GM20431 (cell line): ENCODE measurements around the gene TMEM231.
"Not testable (repeated sequence)": the region's sequence is repeated elsewhere in the genome, so short reads cannot be mapped to it uniquely, and the experiment has no call there.

Experiments
- in situ Hi-C: fragments of 300-500 bp; cut with MseI, MboI; formaldehyde crosslinking; loops from one replicate; pipeline ENCODE4 v1.15.0; 2020; ENCODE audit warnings: low sequenced_read_pairs; ENCODE audit not compliant: unreplicated experiment

Gene TMEM231, protein sequence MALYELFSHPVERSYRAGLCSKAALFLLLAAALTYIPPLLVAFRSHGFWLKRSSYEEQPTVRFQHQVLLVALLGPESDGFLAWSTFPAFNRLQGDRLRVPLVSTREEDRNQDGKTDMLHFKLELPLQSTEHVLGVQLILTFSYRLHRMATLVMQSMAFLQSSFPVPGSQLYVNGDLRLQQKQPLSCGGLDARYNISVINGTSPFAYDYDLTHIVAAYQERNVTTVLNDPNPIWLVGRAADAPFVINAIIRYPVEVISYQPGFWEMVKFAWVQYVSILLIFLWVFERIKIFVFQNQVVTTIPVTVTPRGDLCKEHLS

DNA sequence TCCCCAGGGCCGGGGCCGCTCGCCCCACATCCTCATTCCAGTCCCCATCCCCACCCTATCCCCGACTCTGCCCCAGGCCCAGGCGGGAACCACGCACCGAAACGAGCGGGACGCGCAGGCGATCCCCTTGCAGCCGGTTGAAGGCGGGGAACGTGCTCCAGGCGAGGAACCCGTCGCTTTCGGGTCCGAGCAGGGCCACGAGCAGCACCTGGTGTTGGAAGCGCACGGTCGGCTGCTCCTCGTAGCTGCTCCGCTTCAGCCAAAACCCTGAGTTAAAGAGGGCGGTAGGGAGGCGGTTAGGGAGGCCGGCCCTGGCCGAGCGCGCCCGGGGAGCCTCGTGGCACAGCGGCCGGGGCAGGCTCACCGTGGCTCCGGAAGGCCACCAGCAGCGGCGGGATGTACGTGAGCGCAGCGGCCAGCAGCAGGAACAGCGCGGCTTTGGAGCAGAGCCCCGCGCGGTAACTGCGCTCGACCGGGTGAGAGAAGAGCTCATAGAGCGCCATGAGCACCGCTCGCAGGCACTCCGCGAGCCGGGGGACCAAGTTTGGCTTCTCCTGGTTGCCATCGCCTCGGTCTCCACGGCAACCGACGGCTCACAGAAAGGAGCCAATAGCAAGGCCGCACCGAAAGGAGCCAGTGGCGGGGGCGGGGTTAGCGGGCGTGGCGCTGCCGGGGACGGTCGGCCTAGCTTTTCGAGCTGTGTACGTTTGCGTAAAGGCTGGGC, at the start of gene TMEM231:
Gene TMEM231 (minus strand): TSS at position 546 of the 724 bp plus-strand sequence. CDS start 43 bp downstream, at position 503.
- in situ Hi-C loops, result no loop called here

DNA sequence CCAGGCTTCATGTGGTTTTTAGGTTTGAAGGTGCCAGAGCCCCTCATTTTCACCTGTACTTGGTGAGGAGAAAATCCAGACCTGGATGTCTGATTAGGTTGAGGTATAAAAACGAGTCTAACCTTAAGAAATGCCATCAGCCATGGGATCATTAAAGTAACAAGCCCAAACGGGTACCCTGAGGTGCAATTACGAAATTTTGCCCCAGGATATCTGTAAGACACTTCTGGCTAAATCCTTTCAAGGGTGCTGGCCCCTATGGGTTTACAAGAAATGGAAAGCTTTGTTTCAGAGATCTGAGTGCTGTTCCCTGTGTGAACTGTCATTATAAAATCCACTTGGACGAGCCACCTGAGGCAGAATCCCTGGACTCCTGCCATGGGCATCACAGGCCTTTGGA, 47.2 kb upstream of the TMEM231 start:
- in situ Hi-C loops, result no loop called here

DNA sequence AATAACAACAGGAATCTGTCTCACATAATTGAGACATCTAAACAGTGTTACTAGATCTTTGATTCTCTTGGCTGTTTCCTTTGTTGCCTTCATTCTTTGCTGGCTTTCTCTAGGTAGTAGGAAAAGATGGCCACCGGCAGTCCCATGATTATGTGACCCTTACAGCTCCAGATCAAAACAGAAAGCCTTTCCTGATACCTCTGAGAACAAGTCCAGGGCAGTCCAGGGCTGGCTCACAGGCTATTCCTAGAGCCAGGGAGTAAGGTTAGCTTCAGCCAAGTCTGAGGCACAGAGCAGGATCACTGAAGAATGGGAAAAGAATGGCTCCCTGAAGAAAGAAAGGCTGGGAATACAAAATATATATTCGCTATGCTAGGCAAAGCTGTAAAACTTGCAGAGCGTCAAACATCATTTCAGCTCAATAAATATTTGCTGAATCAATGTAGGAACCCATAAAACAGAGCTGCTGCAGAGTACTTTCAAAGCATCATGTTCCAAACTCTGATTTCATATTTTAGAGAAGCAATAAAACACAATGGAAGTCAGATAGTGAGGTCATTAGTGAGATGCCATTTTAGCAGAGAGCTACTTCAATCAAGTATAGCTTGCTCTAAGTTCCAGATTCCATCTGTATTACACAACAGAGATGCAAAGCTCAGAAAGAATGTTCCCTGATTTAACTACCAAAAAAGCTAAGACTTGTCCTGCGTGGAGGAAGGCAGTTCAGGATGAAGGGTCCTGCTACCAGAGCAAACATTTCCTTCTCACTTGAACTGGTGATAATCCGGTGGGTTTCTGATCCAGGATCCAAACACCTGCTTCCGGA, 43.6 kb upstream of the TMEM231 start:
- in situ Hi-C loops, result no loop called here

DNA sequence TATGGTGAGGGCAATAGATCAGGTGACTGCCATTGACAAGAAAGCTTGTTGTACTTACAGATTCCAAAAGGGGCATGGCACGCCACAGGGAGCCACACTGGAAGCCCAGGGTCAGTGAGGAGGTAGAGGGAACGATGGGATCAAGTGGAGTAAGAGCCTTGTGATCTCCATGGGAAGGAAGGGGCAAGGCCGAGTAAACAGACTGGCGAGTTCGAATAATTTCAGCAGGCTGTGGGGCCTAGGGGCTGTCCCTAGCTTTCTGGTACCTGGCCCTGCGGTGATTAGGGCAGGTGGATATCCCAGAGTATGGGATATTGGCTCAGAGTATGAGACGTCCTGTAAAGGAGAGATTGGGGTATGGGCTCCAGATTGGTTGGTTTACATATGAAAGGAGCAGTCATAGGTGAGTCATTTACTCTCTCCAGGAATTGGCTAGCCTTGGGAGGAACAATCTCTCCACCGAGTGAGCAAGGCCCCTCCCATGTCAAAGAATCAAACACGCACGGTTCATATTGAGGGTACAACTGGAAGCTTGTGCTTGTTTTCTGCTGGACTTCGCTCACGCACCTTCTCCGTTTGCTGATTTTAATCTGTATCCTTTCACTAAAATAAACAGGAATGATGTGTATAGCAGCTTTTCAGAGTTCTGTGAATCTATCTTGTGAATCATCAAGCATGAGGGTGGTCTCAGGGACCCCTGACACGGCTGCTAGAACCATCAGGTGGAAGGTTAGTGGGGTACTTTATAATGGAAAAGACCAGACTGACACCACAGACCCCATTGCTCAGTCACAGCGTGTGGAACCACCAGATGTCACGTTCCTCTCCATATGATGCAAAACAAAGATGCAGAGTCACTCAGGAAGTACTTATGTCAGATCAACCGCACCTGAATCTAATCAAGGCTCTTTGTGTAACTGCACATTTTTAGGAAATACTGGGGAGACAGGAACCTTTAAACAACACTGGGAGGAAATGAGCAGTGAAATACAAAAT, 38.1 kb upstream of the TMEM231 start:
- in situ Hi-C loops, result no loop called here

DNA sequence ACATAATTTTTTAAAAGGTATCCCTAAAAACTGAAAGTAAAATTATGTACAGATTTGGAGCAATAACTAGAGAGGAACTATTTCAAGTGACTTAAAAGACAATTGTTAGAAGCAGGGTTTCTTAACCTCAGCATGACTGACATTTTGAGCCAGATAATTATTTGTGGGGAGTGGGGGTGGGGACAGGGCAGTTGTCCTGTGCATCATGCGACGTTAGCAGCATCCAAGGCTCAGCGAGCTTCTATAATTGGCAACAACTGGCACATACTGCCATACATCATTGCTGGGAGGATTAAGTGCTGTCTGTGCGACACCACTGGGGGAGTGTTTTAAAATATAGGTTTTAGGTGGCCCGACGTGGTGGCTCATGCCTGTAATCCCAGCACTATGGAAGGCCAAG, 37.3 kb upstream of the TMEM231 start:
- in situ Hi-C loops, result no loop called here

DNA sequence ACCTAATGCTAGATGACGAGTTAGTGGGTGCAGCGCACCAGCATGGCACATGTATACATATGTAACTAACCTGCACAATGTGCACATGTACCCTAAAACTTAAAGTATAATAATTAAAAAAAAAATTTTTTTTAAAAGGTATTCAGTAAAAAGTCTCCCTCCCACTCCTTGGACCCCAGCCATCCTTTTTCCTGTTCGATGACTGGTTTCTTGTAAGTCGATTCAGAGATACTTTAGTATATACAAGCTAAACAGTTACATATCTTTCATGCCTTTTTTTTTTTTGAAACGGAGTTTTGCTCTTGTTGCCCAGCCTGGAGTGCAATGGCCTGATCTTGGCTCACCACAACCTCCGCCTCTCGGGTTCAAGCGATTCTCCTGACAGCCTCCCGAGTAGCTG, 35.9 kb upstream of the TMEM231 start:
- in situ Hi-C loops, result not testable (repeated sequence)

DNA sequence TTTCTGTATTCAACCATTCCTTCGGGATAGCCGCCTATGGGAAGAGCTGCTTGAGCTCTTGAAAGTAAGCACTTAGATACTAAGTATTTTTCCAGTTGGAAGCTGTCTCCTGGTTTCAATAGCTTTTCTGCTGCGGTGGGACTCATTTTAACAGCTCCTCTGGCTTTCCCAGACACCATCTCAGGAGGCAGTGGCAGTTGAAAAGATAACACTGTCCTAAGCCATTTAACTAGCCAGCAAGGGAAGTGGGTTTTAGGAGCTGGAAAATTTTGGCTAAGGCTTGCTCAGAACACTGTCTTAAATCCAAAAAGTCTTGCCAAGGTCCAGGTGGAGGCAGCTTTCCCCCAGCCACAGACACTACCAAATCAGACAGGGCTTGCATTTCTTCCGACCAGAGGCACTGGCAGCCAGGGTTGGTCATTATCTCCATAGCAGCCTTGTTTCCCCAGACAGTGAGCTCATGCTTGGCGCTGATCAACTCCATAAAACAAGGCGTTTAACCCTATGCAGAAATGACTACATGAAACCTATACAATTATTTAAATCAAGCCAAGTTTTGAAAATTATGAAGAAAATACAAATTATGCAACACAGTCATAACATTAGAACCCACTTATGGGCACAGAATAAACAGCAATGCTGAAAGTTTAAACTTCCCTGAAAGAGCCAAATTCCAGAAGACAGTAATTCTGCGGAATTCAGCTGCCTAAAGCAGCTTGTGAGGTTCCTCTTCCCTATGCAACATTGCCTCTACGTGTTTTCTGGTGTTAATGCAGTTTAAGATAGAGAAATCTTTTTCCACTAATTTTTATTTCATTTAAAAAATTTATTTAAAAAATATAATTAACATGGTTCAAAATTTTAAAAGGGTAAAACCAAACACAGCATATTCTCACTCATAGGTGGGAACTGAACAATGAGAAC, 35.1 kb upstream of the TMEM231 start:
- in situ Hi-C loops, result no loop called here

DNA sequence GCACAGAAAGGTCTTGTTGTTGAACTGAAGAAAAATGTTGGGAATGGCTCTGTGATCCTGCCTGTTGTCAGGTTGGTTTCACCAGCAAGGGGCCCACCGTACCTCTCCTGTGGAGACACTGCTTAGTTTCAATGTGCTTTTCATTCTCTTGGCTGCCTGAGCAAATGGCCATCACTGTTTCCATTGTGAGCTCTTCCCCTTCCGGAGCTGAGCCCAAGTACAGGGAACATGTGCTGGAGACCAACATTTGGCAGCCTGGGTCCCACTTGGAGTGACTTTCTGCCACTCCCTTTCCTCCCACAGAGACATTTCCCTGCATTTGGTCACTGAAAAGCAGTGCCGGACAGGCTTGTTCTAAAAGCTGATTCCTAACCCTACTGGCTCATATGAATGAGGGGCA, 33.3 kb upstream of the TMEM231 start:
- in situ Hi-C loops, result no loop called here

DNA sequence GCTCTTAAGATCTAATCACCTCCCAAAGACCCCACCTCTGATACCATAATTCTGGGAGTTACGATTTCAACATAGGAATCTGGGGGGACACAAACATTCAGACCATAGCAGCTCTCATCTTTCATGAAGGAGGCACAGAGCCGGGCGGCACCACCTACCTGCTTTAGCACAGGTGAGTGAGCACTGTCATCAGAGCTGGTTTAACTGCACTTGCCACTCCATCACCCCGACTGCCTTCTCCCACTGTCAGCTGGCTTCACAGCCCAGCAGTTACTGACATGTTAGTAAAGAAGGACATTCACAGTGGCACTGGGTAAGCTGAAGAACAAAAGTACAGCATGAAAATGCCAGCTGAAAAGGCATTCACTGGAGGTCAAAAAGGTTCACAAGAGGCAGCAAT, 32.7 kb upstream of the TMEM231 start:
- in situ Hi-C loops, result no loop called here

DNA sequence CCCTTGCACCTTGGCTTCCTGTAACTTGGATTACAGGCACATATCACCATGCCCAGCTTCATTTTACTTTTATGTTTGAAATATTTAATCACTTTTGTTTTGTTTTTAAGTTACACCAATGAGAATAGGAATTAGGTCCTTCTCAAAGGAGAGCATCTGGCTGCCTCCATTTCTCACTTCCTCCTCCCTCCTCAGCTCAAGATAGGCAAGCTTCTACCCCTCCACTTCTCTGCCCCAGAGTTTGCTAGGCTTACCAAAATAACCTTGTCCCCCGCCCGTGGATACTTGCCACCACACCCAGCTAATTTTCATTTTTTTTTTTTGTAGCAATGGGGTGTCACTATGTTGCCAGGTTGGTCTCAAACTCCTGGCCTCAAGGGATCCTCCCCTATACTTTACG, 28.1 kb upstream of the TMEM231 start:
- in situ Hi-C loops, result no loop called here

DNA sequence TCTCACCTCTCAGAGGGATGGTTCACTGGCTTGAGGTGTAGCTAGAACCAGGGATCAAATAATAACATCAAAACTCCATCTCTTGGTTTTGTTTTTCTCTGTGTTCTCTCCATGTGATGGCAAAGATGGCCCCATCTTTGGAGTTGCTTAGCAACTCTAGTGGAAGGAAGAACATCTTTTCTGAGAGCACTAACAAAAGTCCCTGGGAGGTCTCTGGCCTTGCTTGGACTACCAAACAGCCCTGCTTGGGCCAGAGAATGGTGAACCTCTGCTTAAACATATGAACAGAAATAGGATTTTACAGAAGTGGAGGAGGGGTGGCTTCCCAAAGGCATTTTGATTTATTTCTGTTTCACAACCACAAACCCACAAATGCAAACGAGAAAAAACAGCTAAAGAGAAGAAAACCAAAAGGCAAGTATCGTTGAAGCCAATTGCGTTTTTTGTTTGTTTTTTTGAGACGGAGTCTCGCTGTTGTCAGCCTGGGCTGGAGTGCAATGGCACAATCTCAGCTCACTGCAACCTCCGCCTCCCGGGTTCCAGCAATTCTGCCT, 23.3 kb upstream of the TMEM231 start:
- in situ Hi-C loops, result no loop called here

DNA sequence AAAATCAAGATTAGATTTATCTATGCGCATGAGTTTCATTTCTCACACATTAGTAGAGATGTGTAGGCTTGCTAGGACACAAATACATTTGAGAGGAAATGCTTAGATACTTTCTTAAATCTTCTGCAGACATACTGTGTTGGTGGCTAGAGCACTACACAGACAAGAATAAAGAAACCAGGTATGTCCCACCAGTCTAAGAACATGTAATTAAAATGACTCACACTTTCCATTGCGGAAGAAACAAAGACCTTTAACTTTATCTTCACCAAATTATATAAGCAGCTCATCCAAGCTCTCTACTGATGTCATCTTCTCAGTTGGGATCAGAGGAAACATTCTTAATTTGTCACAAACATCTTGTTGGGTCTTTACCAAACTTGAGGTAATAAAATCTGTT, 22.7 kb upstream of the TMEM231 start:
- in situ Hi-C loops, result no loop called here

DNA sequence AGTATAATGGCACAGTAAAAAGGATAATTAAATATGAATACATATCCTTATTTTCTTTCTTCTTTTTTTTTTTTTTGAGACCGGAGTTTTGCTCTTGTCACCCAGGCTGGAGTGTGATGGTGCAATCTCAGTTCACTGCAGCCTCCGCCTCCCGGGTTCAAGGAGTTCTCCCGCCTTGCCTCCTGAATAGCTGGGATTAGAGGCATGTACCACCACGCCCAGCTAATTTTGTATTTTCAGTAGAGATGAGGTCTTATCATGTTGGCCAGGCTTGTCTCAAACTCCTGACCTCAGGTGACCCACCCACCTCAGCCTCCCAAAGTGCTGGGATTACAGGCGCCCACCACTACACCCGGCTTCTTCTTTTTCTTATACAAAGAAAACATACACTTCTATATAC, 22.2 kb upstream of the TMEM231 start:
- in situ Hi-C loops, result no loop called here

DNA sequence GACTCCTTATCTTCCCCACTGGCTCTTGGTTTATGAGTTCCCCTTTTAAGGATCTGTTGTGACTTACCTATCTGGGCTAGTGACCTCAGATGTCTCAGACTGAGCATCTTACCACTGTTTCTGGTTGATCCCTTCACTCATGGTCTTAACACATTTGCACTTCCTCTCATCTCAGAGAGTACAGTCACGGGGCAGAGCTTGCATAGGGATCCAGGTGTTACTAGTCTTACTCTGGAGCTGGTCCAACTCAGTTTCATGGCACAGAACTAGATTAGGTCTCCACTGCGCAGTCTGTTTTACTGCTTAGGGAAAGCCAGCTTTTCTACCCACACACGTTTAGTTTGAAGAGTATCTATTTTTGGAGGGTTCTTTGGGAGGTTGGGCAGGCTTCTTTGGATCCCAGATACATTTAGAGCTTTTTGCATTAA, 20.3 kb upstream of the TMEM231 start:
- in situ Hi-C loops, result no loop called here

DNA sequence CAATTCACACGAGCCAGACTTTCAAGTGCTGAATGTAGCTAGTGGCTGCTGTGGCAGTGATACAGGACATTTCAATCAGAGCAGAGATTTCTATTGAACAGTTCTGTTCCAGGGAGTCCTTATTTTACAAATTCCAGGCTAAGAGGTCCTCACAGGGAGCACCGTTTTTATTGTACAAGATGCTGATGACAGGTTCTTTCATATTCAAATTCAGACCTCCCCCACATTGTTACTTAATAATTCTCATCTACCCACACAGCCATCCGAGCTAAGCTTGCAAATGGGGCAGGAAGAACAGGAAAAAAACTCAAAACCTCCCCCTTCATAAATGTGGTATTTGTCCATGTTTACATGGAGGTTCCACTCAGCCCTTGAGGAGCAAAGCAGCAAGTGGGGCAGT, 19.9 kb upstream of the TMEM231 start:
- in situ Hi-C loops, result no loop called here

DNA sequence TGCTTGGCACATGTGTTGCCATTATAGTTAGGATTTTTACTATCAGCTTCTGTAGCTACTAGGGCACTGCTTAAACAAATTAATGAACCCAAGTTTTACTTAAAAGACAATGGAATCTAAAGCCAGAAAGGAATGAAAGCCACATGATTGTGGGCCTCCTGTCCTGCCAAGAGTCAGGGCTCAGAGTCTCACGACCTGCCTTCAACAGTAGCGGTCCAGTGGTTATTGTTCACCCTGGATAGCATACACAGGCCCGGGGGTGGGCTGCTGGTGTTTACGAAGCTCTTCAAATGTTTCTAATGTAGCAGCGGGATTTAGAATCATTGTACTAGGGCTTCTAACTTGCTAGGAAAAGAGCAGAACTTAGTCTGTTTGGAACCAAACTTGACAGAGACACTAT, 17.9 kb upstream of the TMEM231 start:
- in situ Hi-C loops, result no loop called here

DNA sequence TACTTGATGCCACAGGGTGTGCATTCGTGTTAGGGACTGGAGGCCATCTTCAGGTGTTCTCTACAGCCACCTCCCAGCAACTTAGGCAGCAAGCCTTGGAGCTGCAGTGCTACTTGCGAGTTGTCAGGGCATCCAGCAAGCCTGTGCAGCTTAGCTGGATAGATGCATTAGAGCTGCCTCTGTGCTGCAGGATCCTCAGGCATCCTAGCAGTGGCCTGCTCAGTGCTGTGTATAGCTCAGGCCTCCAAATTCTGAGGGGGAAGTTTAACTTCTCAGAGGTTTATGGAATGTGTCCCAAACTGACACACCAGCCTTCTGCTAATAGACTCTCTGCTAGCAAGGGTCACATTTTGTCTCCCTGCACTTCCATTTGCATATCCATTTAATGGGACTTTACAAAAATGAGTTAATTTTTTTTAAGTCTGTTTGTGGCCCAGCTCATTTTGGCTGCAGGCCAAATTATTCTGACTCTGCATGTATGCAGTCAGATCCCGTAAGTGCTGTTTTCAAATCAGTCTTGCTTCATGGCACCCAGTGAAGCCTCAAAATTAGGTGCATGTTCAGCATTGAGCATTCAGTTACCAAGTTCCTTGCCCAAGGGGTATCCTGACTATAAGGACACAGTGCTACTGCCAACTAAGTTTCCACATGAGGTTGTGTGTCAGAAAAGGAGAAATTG, 17.0 kb upstream of the TMEM231 start:
- in situ Hi-C loops, result no loop called here
